Measurements from ENCODE around the gene UGT1A7.

DNA sequence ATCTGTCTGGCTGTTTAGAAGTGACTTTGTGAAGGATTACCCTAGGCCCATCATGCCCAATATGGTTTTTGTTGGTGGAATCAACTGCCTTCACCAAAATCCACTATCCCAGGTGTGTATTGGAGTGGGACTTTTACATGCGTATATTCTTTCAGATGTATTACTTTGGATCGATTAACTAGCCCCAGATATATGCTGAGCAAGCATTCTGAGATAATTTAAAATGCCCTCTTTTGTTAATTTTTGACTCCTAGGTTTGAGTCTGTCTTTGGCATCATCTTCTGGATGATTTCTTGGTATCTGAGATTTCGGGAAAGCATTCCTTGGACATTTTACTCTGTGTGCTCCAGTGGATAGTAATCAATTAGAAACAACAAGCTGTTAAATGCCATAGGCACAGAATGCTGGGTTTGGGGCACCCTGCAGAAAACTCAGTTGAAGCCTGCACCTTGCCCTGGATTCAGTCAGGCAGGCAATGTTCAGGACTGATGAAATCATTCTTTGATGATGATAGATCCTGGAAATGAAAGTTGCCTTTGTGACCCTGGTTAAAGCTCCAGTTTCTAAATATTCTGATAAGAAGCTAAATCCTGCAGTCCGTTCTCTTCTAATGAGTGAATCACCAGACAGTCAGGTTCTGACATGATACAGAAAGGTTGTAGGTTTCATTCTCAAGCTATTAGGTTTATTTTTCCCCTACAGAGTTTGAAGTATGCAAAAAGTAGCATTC lies 79.5 kb downstream of the UGT1A7 start:
- TF ChIP-seq ZNF274 (IDR thresholded peaks at IDR 0.05; ENCODE audit: low read depth, low read length) (no peak), YY1 (IDR thresholded peaks at IDR 0.05; ENCODE audit: insufficient read depth, insufficient read length) (no peak)
